ENCODE measurements around the gene ZNF662.

The ZNF662 gene

DNA sequence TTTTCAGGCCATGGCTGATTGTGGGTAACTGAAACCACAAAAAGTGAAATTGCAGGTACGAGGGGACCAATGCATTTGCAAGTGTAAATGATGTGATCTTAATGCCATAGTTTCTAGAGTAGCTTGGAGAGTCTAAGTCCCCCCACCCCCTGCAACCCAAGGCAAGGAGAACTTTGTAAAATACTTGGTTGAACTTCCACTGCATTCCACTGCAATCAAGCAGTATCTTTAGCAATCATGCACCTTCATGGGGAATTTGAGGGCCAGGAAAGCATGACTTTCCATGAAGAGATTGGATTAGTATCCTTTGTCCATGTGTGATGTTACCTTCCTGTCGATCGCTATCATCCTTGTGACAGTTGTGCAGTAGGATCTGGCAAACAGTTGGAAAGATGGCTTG, 18.9 kb upstream of the ZNF662 start:
- no peak for DNase-seq (ENCODE audit: low read depth in 2 of 2)

DNA sequence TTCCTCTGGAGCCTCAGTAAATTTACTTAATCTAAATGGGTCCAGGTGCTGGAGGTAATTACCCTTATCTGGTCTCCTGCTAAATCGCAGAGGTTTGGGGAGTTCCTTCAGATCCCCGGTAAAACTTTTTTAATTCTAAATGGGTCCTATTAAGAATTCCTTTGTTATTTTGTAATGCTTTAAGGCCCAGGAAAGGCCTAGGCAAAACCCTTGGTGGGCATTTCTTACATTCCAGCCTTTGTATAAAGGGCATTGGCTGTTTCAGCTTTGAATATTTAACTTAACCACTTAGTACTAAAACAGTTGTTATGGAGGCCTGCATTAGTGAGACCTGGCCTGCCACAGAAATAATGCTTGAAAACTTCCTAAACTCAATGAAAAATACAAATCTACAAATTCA, 14.9 kb upstream of the ZNF662 start:
- DNase-seq (ENCODE audit: low read depth in 2 of 2): no peak

DNA sequence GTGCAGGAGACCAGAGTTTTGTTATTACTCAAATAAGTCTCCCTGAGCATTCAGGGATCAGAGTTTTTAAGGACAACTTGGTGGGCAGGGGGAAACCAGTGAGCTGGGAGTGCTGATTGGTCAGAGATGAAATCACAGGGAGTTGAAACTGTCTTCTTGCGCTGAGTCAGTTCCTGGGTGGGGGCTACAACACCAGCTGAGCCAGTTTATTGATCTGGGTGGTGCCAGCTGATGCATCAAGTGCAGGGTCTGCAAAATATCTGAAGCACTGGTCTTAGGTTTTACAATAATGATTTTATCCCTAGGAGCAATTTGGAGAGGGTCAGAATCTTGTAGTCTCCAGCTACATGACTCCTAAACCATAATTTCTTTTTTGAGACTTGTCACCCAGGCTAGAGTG, 13.8 kb upstream of the ZNF662 start:
- DNase-seq (ENCODE audit: low read depth in 2 of 2): no peak

DNA sequence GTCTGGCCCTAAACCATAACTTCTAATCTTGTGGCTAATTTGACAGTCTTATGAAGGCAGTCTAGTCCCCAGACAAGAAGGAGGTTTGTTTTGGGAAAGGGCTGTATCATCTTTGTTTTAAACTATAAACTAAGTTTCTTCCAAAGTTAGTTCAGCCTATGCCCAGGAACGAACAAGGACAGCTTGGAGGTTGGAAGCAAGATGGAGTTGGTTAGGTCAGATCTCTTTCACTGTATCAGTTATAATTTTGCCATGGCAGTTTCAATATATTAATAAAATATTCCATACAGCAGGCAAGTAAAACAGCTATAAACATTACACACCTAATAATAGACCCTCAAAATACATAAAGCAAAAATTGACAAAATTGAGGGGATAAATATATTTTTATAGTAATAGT, 13.1 kb upstream of the ZNF662 start:
- DNase-seq (ENCODE audit: low read depth in 2 of 2): no peak

DNA sequence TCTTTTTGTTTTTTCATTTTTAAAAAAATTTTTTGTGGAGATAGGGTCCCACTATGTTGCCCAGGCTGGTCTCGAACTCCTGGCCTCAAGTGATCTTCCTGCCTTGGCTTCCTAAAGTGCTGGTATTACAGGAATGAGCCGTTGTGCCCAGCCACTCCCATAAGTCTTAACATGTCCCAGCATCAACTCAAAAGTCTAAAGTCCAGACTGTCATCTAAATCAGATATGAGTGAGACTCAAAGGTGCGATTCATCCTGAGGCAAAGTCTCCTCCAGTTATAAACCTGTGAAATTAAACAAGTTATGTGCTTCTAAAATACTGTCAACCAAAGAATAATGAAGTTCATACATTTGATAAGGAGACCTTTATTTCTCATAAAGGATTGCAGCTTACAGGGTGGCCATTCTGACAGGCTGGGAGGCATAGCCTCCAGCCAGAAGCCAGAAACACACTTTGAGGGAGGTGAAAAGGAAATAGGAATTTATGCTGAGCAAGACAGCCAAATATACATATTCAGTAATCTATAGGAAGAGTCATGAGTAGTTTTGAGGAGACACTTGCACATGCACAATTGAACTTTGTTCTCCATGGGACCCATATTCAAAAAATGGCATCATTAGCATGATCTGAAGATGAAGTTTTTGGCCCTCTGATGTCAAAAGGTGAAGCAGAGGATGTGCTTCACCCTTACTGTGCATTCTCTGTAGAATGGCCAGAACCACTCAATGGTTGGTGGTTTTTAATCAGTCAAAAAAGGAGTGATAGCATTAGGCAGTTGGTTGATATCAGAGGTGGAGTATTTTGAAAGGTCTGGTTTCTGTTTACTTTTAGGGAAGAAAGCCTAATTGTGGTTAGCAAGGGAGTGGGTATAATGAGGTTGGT, 11.0 kb upstream of the ZNF662 start:
- DNase-seq (ENCODE audit: low read depth in 2 of 2): no peak

DNA sequence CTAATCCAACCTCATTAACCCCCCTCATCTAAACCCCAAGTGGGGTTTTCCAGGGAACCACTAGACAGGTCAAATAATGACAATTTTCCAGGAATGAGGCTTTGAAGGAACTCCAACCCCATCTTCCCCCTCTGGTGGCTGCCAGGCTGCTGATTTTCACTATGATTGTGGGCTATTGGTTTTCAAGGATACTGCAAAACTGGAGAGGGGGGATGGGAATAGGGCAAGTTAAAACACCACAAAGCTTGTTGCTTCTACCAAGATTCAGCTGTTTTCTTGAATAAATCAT, 10.4 kb upstream of the ZNF662 start:
- DNase-seq (ENCODE audit: low read depth in 2 of 2): no peak

DNA sequence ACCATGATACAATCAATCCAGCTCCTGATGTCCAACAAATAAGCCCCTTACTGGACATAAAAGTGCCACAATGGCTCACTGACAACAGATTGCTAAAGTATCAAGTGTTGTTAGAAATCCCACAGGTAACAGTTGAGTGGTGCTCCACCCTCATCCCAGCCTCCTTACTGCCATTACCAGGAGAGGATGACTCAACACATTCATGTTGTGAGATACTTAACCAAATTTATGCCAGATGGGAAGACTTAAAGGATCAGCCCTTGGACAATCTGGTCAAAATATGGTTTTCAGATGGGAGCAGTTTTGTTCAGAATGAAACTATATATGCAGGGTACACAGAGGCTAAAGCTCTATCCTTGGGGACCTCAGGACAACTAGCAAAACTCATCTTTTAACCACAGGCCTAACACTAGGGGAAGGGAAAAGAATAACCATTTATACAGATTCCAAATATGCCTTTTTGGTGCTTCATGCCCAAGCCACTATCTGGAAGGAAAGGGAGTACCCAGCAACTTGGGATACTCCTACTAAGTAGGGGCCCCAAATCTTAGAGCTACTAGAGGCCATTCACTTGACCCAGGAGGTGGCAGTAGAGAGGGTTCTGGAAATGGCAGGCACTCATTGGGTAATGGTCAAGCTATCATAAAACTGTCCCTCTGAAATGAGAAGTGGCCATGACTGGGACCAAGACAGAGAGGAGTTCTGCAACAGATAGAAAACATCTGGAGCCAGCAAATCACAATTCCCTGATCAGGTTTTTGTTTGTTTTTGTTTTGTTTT, 6.9 kb upstream of the ZNF662 start:
- DNase-seq (ENCODE audit: low read depth in 2 of 2): no peak

DNA sequence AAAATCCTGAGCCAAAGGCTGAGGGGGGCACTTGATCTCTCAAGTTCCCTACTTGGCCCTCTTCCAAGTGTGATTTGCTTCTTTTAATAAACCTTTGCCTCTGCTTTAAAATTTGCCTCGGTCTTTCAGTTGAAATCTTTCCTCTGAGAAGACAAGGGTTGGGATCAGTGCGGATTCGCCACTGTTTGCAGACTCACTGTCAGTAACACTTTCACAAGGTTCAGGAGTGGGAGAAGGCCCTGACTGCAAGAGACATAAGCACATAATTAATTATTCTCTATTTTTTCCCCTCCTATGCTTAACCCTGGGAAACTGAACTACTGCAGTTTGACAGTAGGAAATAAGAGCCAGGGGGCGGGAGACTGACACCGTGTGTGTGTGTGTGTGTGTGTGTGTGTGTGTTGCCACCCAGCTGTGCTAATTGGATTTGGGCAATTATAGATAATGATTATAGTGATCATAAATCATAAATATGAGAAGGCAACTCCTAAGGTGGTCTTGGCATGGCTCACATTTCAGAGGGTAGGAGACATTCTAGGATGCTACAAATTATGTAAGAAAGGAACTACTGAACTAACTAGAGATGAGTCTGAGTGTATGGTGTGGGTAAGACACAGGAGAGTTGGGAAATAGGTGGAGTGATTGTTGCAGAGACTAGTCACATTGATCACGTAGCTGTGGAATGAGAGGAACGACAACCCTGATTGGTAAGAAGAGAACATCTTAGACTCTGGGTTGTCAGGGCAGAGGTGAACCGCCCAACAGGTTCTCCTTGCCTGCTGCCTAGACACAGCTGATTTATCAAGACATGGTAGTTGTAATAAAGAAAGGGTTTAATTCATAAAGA, 5.5 kb upstream of the ZNF662 start:
- DNase-seq (ENCODE audit: low read depth in 2 of 2): no peak

DNA sequence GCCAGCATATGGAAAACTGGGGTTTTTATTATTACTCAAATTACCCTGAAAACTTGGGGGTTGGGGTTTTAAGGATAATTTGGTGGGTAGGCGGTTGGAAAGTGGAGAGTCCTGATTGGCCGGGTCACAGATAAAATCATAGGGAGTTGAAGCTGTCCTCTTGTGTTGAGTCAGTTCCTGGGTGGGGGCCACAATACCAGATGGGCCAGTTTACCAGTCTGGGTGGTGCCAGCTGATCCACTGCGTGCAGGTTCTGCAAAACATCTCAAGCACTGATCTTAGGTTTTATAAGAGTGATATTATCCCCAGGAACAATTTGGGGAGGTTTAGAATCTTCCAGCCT, 4.9 kb upstream of the ZNF662 start:
- no peak for DNase-seq (ENCODE audit: low read depth in 2 of 2)

DNA sequence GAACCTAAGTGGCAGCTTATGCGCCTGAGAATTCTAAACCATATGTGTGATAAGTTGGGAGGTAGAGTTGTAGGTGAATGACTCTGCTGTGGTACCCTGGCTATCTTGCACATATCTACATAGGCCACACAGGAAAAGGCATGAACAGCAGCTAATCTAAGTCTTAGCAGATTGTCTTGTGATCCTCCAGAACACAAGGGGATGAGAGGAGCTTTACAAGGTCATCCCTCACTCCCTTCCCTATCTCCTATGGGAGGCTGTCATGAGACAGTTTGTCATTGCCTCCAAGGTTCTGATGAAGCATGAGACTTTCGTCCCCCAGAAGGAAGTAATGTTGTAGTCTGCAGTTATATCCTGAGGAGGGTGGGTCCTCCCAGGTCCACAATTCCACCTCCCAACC, 3.7 kb upstream of the ZNF662 start:
- no peak for DNase-seq (ENCODE audit: low read depth in 2 of 2)

DNA sequence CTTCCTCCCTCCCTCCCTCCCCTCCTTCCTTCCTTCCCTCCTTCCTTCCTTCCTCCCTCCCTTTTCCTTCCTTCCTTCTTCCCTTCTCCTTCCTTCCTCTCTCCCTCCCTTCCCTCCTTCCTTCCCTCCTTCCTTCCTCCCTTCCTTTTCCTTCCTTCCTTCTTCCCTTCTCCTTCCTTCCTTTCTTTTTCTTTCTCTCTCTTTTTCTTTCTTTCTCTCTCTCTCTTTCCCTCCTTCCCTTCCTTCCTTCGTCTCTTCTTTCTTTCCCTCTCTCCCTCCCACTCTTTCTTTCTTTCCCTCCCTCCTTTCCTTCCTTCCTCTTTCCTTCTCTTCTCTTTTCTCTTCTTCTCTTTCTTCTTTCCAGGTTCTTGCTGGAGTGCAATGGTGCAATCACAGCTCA, 1.9 kb upstream of the ZNF662 start:
- DNase-seq (ENCODE audit: low read depth in 2 of 2): no peak

DNA sequence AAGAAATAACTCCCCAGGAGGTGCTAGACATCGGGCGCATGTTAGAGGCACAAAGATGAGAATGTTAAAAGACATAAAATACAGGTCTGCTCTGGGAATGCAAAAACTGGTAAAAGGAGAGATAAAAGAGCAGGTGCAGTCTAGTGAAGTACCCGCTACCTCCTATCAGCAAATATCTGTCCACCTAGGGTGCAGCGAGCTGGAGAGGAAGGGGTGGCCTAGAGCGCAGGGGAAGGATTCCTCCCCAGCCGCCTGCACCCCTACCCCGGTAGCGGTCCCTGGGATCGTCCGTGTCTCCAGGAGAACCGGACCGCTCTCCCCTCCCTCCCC, 237 bp upstream of the ZNF662 start:
- DNase-seq (ENCODE audit: low read depth in 2 of 2): no peak

DNA sequence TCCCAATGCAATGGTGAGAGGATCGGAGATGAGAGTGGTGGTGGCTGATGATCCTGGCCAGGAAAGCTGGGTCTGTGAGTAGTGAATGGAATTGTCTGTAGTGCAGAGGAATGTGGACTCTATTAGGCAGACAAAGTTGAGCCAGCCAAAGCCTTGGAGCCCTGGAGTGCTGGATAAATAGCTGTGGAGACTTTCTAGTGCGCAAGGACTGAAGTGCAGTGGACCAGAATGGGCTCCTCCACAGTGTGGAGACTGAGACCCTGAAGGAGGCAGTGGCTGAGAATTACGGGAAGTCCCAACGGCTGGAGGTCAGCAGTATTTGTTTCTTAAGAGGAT, 874 bp downstream of the ZNF662 start:
- DNase-seq (ENCODE audit: low read depth in 2 of 2): no peak

DNA sequence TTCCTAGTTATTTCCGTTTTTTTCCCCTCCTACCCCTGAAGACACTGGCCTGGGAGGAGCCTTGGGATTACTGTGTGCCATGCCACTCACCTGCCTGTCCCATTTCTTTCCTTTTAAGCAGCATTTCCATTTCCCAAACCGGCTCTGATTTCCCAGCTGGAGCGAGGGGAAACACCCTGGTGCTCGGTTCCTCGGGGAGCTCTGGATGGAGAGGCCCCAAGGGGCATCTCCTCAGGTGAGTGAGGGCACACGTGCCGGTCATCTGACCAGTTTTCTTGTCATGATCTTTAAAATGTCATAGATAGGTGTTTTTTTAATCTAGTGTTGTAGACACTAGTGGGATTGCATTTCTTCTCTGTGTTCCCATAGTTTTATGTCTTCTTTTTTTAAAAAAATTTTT, 2.7 kb downstream of the ZNF662 start:
- no peak for DNase-seq (ENCODE audit: low read depth in 2 of 2)

DNA sequence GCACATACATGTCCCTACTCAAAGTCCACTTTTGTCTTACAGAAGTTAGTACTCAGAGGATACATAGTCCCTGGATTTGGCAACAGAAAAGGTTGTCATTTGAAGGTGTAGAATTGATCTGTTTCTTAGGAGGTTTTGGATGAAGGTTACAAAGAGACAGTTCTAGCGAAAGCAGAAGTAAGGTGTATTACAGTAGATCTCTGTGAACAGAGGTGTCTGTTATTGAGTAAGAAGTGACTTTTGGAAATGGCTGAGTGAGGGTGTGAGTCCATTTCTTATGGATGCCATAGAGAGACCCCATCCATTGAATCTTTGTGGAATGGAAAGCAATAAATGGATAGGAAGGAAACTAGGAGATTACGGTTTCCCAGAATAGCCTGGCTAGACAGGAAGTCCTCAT, 5.6 kb downstream of the ZNF662 start:
- no peak for DNase-seq (ENCODE audit: low read depth in 2 of 2)

DNA sequence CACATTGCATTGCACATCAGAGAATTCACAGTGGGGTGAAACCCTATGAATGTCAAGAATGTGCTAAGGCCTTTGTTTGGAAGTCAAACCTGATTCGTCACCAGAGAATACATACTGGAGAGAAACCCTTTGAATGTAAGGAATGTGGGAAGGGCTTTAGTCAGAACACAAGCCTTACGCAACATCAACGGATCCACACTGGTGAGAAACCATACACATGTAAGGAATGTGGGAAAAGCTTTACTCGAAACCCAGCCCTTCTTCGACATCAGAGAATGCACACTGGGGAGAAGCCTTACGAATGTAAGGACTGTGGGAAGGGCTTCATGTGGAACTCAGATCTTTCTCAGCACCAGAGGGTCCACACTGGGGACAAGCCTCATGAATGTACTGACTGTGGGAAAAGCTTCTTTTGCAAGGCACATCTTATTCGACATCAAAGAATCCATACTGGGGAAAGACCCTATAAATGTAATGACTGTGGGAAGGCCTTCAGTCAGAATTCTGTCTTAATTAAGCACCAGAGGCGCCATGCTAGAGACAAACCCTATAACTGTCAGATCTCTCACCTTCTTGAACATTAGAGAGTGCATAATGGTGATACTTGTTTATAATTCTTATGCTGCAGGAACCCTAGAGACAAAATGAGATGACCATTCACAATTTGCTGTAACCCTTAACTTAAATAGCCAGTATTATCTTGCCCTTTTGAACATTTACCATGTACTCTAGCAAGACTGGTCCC, 9.0 kb downstream of the ZNF662 start:
- no peak for DNase-seq (ENCODE audit: low read depth in 2 of 2)

DNA sequence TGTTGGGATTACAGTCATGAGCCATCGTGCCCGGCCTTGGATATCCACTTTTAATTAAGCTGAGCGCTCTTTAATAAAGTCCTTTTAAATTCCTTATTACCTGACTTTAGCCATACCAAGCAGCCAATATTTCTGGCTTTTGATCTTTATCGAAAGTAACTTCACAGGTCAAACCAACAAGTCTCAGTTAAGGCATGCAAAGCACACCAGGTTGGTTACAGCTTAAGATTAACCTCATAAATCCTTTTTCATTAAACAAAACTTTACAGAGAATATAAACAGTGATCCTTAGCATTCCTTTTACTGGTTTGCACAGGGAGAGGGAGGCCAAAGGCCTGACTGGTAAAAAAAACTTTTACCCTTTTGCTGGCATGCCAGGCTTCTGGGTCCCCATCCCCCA, 17.7 kb downstream of the ZNF662 start:
- DNase-seq (ENCODE audit: low read depth in 2 of 2): no peak

DNA sequence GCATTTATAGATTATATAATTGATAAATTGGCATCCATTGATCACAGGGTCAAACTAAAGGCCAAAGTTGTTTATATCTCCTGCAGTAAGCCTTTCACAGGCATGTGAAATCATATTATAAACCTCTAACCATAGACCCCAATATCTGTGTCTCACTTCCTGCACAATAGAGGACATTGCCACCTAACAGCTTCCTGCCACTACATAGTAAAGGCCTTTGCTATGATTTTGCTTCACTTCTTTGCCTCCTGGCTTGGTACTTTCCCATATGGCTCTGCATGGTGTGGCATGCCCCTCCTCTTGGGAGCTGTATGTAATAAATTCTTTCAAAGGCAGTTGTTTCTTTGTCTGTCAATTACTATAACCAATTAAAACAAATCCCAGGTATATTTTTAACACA, 20.4 kb downstream of the ZNF662 start:
- DNase-seq (ENCODE audit: low read depth in 2 of 2): no peak

DNA sequence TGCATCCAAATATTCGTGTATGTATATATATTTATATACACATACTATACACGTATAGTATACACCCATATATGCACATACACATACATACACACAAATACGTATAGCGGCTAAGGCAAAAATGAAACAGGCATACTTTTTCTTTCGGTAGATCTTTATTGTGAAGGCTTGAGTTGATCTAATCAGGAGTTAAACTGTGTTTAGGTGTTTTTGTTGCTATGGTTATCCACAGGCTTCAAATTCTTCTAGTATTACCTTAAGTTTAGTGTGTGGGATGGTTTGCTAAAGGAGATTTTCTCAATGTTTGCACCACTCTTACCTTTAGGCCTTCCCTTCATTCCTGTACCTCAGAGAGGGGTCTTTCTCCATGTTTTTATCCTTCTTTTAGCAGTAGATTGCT, 28.2 kb downstream of the ZNF662 start:
- no peak for DNase-seq (ENCODE audit: low read depth in 2 of 2)

DNA sequence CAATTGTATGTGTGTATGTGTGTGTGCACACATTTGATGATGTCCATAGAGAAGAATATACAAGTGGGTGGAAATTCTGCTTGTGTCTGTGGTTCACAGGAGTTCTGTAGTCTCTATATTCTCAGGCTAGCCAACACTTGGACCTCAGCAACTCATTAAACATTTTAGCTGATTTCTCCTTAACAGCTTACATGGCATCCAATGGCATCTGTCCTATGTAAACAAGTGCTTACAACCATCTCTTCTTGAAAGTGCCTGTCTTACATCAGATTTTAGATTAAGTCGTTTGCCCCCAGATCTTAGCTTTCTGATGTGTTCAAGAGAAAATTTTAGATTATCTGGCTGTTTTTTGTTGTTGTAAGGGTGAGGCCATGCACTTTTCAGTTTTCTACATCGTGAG, 29.0 kb downstream of the ZNF662 start:
- DNase-seq (ENCODE audit: low read depth in 2 of 2): no peak

DNA sequence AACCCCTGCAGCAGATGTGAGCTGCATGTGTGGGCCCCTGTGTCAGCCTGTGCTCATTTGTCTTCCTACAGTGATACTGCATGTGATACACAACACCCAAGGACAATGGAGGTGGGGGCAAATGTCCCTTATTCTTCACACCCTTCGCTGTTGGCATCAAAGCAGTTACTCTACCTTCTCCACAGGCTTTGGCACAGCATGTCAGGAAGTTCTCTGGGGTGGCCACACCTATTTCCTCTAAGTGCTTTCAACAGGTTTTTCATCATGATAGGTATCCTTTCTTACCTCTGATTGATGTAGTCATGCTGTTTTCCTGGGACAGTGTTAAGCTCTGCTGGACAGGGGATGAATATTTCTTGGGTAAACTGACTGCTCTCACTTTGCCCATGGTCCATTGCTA, 29.5 kb downstream of the ZNF662 start:
- no peak for DNase-seq (ENCODE audit: low read depth in 2 of 2)

Measured in activated CD4-positive, alpha-beta T cell treated with anti-CD3 and anti-CD28 coated beads for 24 hours (primary cell).